Measurements from ENCODE around the gene NT5C1A.

NT5C1A gene

GRCh38 chr1:39633422-39633821, 38.5 kb downstream of the NT5C1A start:
- DNase-seq = no peak

GRCh38 chr1:39632682-39633417, 39.1 kb downstream of the NT5C1A start:
- DNase-seq = no peak

GRCh38 chr1:39632323-39632681, 39.6 kb downstream of the NT5C1A start:
- no peak for DNase-seq

- DNase-seq = no peak
Observed at GRCh38 chr1:39631361-39632322, 40.3 kb downstream of the NT5C1A start.

- DNase-seq = no peak
Observed at GRCh38 chr1:39628807-39629350, 43.0 kb downstream of the NT5C1A start.

- no peak for DNase-seq
Observed at GRCh38 chr1:39626646-39627045, 45.3 kb downstream of the NT5C1A start.

- DNase-seq = no peak
Observed at GRCh38 chr1:39625462-39626273, 46.2 kb downstream of the NT5C1A start.

- no peak for DNase-seq
Observed at GRCh38 chr1:39625009-39625408, 46.9 kb downstream of the NT5C1A start.

GRCh38 chr1:39623053-39623452, 48.9 kb downstream of the NT5C1A start:
- peak in 1 of 2 experiments; percentile 12 for DNase-seq

GRCh38 chr1:39622427-39622826, 49.5 kb downstream of the NT5C1A start:
- DNase-seq = no peak

- no peak for DNase-seq
Observed at GRCh38 chr1:39620659-39621165, 51.2 kb downstream of the NT5C1A start.

- no peak for DNase-seq
Observed at GRCh38 chr1:39617488-39618049, 54.3 kb downstream of the NT5C1A start.

GRCh38 chr1:39615086-39615673, 56.7 kb downstream of the NT5C1A start:
- DNase-seq = peak; percentile 9 to 25

GRCh38 chr1:39614488-39614887, 57.4 kb downstream of the NT5C1A start:
- DNase-seq = no peak

- DNase-seq = no peak
Observed at GRCh38 chr1:39613250-39613649, 58.7 kb downstream of the NT5C1A start.

GRCh38 chr1:39609618-39610331, 62.1 kb downstream of the NT5C1A start:
- DNase-seq = peak; percentile 35 to 77

All from SHP77 (cell line).